ENCODE data around the gene SIX2. TPM values are rescaled to one million over a fixed set of nuclear protein-coding genes. Genes with fewer than 3 reads are reported as not detected.

The SIX2 gene
- total and polyA plus RNA-seq, 9 of the 15 experiments (the other 6 are each of a cell fraction or from before 2014, with no cell fraction given), result not detected

DNA sequence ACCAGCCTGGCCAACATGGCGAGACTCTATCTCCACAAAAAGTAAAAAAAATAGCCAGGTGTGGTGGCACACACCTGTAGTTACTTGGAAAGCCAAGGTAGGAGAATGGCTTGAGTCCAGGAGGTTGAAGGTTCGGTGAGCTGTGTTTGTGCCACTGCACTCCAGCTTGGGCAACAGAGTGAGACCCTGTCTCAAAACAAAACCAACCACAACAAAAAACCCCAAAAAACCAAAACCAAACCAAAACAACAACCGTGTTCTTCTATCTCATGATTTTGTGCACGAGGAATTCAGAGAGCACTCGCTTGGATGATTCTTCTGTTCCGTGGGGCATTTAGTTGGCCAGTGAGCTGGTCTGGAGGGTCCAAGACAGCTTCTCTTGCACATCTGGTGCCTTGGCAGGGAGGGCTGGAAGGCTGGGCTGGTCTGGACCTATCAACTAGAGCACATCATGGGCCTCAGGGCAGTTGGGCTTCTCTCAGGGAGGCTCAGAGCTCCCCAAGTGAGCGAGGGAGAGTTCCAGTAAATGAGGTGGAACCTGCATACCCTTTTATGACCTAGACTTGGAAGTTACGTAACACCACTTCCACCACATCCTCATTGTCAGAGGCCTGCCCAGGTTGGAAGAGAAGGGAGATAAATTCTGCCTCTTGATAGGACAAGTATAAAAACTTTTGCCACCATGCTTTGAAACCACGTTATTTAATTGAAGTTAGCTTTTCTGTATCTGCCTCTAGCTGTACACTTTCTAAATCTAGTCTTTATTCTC is 25.2 kb downstream of the SIX2 start:
- ChIA-PET CTCF (ENCODE audit: low intra/inter-chr PET ratio) (no interaction called here), POLR2A (interaction anchor here (1.0 kb wide), 1 partner anchor 510 kb away, joined by 4 read pairs; no protein-coding TSS in a partner anchor)
- no peak for DNase-seq (ENCODE audit: extremely low read depth in 1 of 4, low spot score in 3 of 4)
- no peak for FAIRE-seq
- H3K9me3 ChIP-seq (replicated peaks; ENCODE audit: control insufficient read depth, insufficient read depth, low read depth, low read length), result no peaks in the 10 kb centered on the region
- H3K9me1 ChIP-seq (ENCODE audit: control insufficient read depth, insufficient read depth, low read length), result no peaks in the 10 kb centered on the region
- TF ChIP-seq BCOR (IDR thresholded peaks at IDR 0.05) (no peak), CEBPB (tag; IDR thresholded peaks at IDR 0.05) (0 out of 2 replicates have a peak, but pooled peaks have one; percentile 12), KDM1A (IDR thresholded peaks at IDR 0.05) (no peak), RNF2 (IDR thresholded peaks at IDR 0.05) (no peak), CCAR2 (IDR thresholded peaks at IDR 0.05; ENCODE audit: low read depth, low read length) (no peak), IFI16 (CRISPR knock-in tag; IDR thresholded peaks at IDR 0.05) (no peak)
- H3K79me2 ChIP-seq (ENCODE audit: control insufficient read depth, insufficient read depth, low read length), result no peaks in the 10 kb centered on the region
- no peak for ATAC-seq
- H3K9ac ChIP-seq (ENCODE audit: insufficient read depth in 1 of 2, low read depth in 2 of 2, low read length in 2 of 2), result no peak overlapping the region
- no peaks in the 10 kb centered on the region for H3K36me3 ChIP-seq (ENCODE audit: control insufficient read depth, insufficient read depth, low read length)
- BruUV-seq (replicated peaks), result no TSS peak
- H3K27me3 ChIP-seq (ENCODE audit: control insufficient read depth in 2 of 2, insufficient read depth in 2 of 2, low read length in 2 of 2), result no peaks in the 10 kb centered on the region
- no peak overlapping the region for H2AFZ ChIP-seq (ENCODE audit: low read depth, low read length)
- H3K4me3 ChIP-seq, result no peak overlapping the region
- H3K4me2 ChIP-seq (ENCODE audit: insufficient read depth, low read length), result no peak overlapping the region
- WGBS (ENCODE audit: insufficient coverage, low coverage, missing lambda C conversion rate), result 3% methylated on average over 9 of the region's 9 CpGs
- no peaks in the 10 kb centered on the region for H3K4me1 ChIP-seq (replicated peaks in 1 of 2; ENCODE audit: control insufficient read depth in 2 of 2, insufficient read depth in 2 of 2, low read length in 2 of 2)
- intact Hi-C loops (cut with micrococcal nuclease), result loop anchor here (5.0 kb wide), 2 partner anchors 793 to 953 kb away; no protein-coding TSS in a partner anchor
- in situ Hi-C loops (cut with MboI), result no loop called here
- no peak overlapping the region for H3K27ac ChIP-seq (ENCODE audit: extremely low read depth, low read depth, low read length)
- H4K20me1 ChIP-seq (replicated peaks; ENCODE audit: control insufficient read depth, insufficient read depth, low read length), result peaks cover 3% of the 10 kb centered on the region; the same call in 1 of the 2 replicates

All from K562 (cell line).